ENCODE results near the gene CHRNA1.

CHRNA1 gene

GRCh38 chr2:174753038-174753633 lies 11.1 kb downstream of the CHRNA1 start:
- Histone ChIP-seq H3K4me2 (ENCODE audit: low read depth, low read length, poor library complexity, severe bottlenecking) (peak overlapping the region; percentile 49), H2AFZ (ENCODE audit: low read depth, low read length, severe bottlenecking) (peak overlapping the region; percentile 10)

GRCh38 chr2:174752403-174753037 lies 11.8 kb downstream of the CHRNA1 start:
- no peaks in the 10 kb centered on the region for H3K9me3 ChIP-seq (ENCODE audit: insufficient read depth, low read length)
- no peak for TF ChIP-seq CTCF (IDR thresholded peaks at IDR 0.05; ENCODE audit: insufficient read depth, low read length, poor library complexity, severe bottlenecking)
- TF ChIP-seq EZH2phosphoT487 (conservative IDR thresholded peaks at IDR 0.05; ENCODE audit: low read length): no peak
- no peaks in the 10 kb centered on the region for H3K79me2 ChIP-seq (ENCODE audit: insufficient read depth, low read length)
- H3K4me2 ChIP-seq (ENCODE audit: low read depth, low read length, poor library complexity, severe bottlenecking): peak overlapping the region; percentile 49
- no peaks in the 10 kb centered on the region for H4K20me1 ChIP-seq (ENCODE audit: low read depth, low read length)
- H3K36me3 ChIP-seq (ENCODE audit: low read length): no peaks in the 10 kb centered on the region
- H3K9me2 ChIP-seq (replicated peaks; ENCODE audit: insufficient read depth, low read length): no peaks in the 10 kb centered on the region
- H3F3A ChIP-seq (ENCODE audit: insufficient read depth): peaks cover 38% of the 10 kb centered on the region
- peak overlapping the region; percentile 3 for H2AFZ ChIP-seq (ENCODE audit: low read depth, low read length, severe bottlenecking)
- H3K4me3 ChIP-seq (ENCODE audit: insufficient read depth, low read length, poor library complexity, severe bottlenecking): peak overlapping the region; percentile 20
- no peak overlapping the region; the same call in 1 of the 2 replicates for H3K9ac ChIP-seq (ENCODE audit: low read length)
- H3K27ac ChIP-seq (ENCODE audit: low read depth, low read length): peak overlapping the region; percentile 86
- H3K27me3 ChIP-seq (ENCODE audit: low read length): no peaks in the 10 kb centered on the region

More at GRCh38 chr2:174753038-174753633, 11.1 kb downstream of the CHRNA1 start:
- Histone ChIP-seq H3F3A (ENCODE audit: insufficient read depth) (peaks cover 38% of the 10 kb centered on the region), H3K9ac (ENCODE audit: low read length) (no peak overlapping the region; the same call in 1 of the 2 replicates), H3K36me3 (ENCODE audit: low read length) (no peaks in the 10 kb centered on the region), H3K27me3 (ENCODE audit: low read length) (no peaks in the 10 kb centered on the region), H3K27ac (ENCODE audit: low read depth, low read length) (peak overlapping the region; percentile 86), H4K20me1 (ENCODE audit: low read depth, low read length) (no peaks in the 10 kb centered on the region), H3K79me2 (ENCODE audit: insufficient read depth, low read length) (no peaks in the 10 kb centered on the region), H3K9me2 (replicated peaks; ENCODE audit: insufficient read depth, low read length) (no peaks in the 10 kb centered on the region), H3K9me3 (ENCODE audit: insufficient read depth, low read length) (no peaks in the 10 kb centered on the region), H3K4me3 (ENCODE audit: insufficient read depth, low read length, poor library complexity, severe bottlenecking) (peak overlapping the region; percentile 20)
- TF ChIP-seq CTCF (IDR thresholded peaks at IDR 0.05; ENCODE audit: insufficient read depth, low read length, poor library complexity, severe bottlenecking): no peak

GRCh38 chr2:174750923-174751441 lies 13.3 kb downstream of the CHRNA1 start:
- H3K4me2 ChIP-seq (ENCODE audit: low read depth, low read length, poor library complexity, severe bottlenecking): peak overlapping the region; percentile 49

More at GRCh38 chr2:174750923-174751441, 13.3 kb downstream of the CHRNA1 start:
- Histone ChIP-seq H3K9me3 (ENCODE audit: insufficient read depth, low read length) (no peaks in the 10 kb centered on the region), H3K9ac (ENCODE audit: low read length) (0 out of 2 replicates have a peak overlapping the region, but pooled peaks have one; percentile 4), H3F3A (ENCODE audit: insufficient read depth) (peaks cover 38% of the 10 kb centered on the region), H3K36me3 (ENCODE audit: low read length) (no peaks in the 10 kb centered on the region), H3K79me2 (ENCODE audit: insufficient read depth, low read length) (no peaks in the 10 kb centered on the region), H4K20me1 (ENCODE audit: low read depth, low read length) (no peaks in the 10 kb centered on the region), H3K9me2 (replicated peaks; ENCODE audit: insufficient read depth, low read length) (no peaks in the 10 kb centered on the region), H3K27ac (ENCODE audit: low read depth, low read length) (peak overlapping the region; percentile 86), H3K27me3 (ENCODE audit: low read length) (no peaks in the 10 kb centered on the region), H2AFZ (ENCODE audit: low read depth, low read length, severe bottlenecking) (peak overlapping the region; percentile 77), H3K4me3 (ENCODE audit: insufficient read depth, low read length, poor library complexity, severe bottlenecking) (no peak overlapping the region)
- TF ChIP-seq EZH2phosphoT487 (conservative IDR thresholded peaks at IDR 0.05; ENCODE audit: low read length) (no peak), CTCF (IDR thresholded peaks at IDR 0.05; ENCODE audit: insufficient read depth, low read length, poor library complexity, severe bottlenecking) (no peak)

Measured in SU-DHL-6 (cell line).